ENCODE measurements around the gene BRINP3. TPM values are rescaled to one million over a fixed set of nuclear protein-coding genes. Genes with fewer than 3 reads are reported as not detected.

Gene BRINP3
- total RNA-seq, 1 experiment from 2014 or later, result not detected

GRCh38 chr1:190095596-190095995 lies 382.1 kb downstream of the BRINP3 start:
- Histone ChIP-seq H3T11ph (ENCODE audit: low read length) (no peak overlapping the region), H3K9ac (ENCODE audit: extremely low read depth, insufficient read length, low read length) (no peak overlapping the region), H4K5ac (ENCODE audit: insufficient read length, low read depth, low read length) (no peak overlapping the region), H3K18ac (ENCODE audit: insufficient read length, low read depth, low read length) (no peak overlapping the region), H3K4ac (ENCODE audit: low read depth, low read length) (no peak overlapping the region), H2AK5ac (ENCODE audit: insufficient read length, low read length) (no peak overlapping the region), H4K20me1 (ENCODE audit: control insufficient read depth, insufficient read depth, insufficient read length) (no peaks in the 10 kb centered on the region), H3K23ac (ENCODE audit: insufficient read length, low read depth, low read length) (no peak overlapping the region), H3K23me2 (ENCODE audit: insufficient read length, low read depth, low read length, poor library complexity, severe bottlenecking) (no peaks in the 10 kb centered on the region), H2BK12ac (ENCODE audit: insufficient read length, low read depth, low read length) (no peak overlapping the region), H2BK5ac (ENCODE audit: insufficient read length, low read length) (no peak overlapping the region), H2BK120ac (ENCODE audit: low read depth, low read length, poor library complexity, severe bottlenecking) (no peak overlapping the region), H3K14ac (ENCODE audit: insufficient read depth, low read length) (no peak overlapping the region), H3K27me3 (ENCODE audit: insufficient read depth, low read length) (no peaks in the 10 kb centered on the region), H3K79me2 (ENCODE audit: insufficient read depth, low read length) (no peaks in the 10 kb centered on the region), H4K8ac (replicated peaks; ENCODE audit: insufficient read length, low read depth, low read length) (no peak overlapping the region), H3K4me2 (ENCODE audit: insufficient read depth, insufficient read length, low read length) (no peak overlapping the region), H4K91ac (ENCODE audit: insufficient read length, low read depth, low read length) (no peak overlapping the region), H2BK15ac (ENCODE audit: low read depth, low read length) (no peak overlapping the region), H3K79me1 (ENCODE audit: insufficient read depth, low read depth, low read length, poor library complexity, severe bottlenecking) (no peaks in the 10 kb centered on the region), H2BK20ac (ENCODE audit: low read depth, low read length, poor library complexity, severe bottlenecking) (no peak overlapping the region), H3K27ac (ENCODE audit: insufficient read length, low read depth, low read length) (no peak overlapping the region), H2AFZ (ENCODE audit: low read length) (no peak overlapping the region), H3K4me1 (ENCODE audit: insufficient read depth, low read length) (no peaks in the 10 kb centered on the region), H3K56ac (ENCODE audit: insufficient read length, low read depth, low read length) (no peak overlapping the region), H3K9me3 (ENCODE audit: control insufficient read depth, low read depth, low read length) (no peaks in the 10 kb centered on the region)
- no CpG with 5 or more reads among the region's 1 CpG for WGBS (ENCODE audit: extremely low coverage, insufficient read length, low lambda C conversion rate)
- Mint-ChIP-seq H3K36me3 (ENCODE audit: insufficient read depth in 1 of 3, low read depth in 3 of 3) (no peaks in the 10 kb centered on the region), H3K9me3 (no peaks in the 10 kb centered on the region), H3K4me1 (no peaks in the 10 kb centered on the region), H3K27ac (no peak overlapping the region), H3K4me3 (no peak overlapping the region), H3K27me3 (ENCODE audit: low read depth) (no peaks in the 10 kb centered on the region)
- no peak for DNase-seq
- TF ChIP-seq CTCF (conservative IDR thresholded peaks at IDR 0.05), result no peak
